GM23248 (cell line): Measurements from ENCODE around the gene ANGEL1. TPM values are rescaled to one million over a fixed set of nuclear protein-coding genes. Genes with fewer than 3 reads are reported as not detected.

Experiments
- DNase-seq: peaks from one replicate; pipeline ENCODE4 v3.0.0-alpha.2; 2015
- H2AFZ ChIP-seq: fragments of 200-600 bp; sonication (generic); 2 replicates; pipeline ENCODE4 v1.6.1; 2016; ENCODE audit warnings: antibody characterized with exemption
- H3F3A ChIP-seq: fragments of 200-600 bp; sonication (generic); 2 replicates; pipeline ENCODE4 v1.6.1; 2016; ENCODE audit warnings: mild to moderate bottlenecking, antibody characterized with exemption, mixed run types; ENCODE audit not compliant: insufficient read depth
- H3K27ac ChIP-seq: fragments of 200-600 bp; sonication (generic); 2 replicates; pipeline ENCODE4 v1.5.1; 2016; ENCODE audit warnings: mild to moderate bottlenecking
- H3K27me3 ChIP-seq: fragments of 200-600 bp; sonication (generic); replicated peaks from 2 replicates; pipeline ENCODE4 v1.6.1; 2016; ENCODE audit warnings: mild to moderate bottlenecking; ENCODE audit not compliant: insufficient read depth
- H3K36me3 ChIP-seq: fragments of 200-600 bp; sonication (generic); 2 replicates; pipeline ENCODE4 v1.6.1; 2016; ENCODE audit warnings: low read depth, mild to moderate bottlenecking
- H3K4me1 ChIP-seq: fragments of 200-600 bp; sonication (generic); 2 replicates; pipeline ENCODE4 v1.6.1; 2016; ENCODE audit warnings: mild to moderate bottlenecking; ENCODE audit not compliant: insufficient read depth
- H3K4me2 ChIP-seq: fragments of 200-600 bp; sonication (generic); one replicate; pipeline ENCODE4 v1.6.1; 2016; ENCODE audit warnings: mild to moderate bottlenecking; ENCODE audit not compliant: unreplicated experiment
- H3K4me3 ChIP-seq: fragments of 200-600 bp; sonication (generic); 2 replicates; pipeline ENCODE4 v1.5.1; 2016; ENCODE audit warnings: mild to moderate bottlenecking
- H3K79me2 ChIP-seq: fragments of 200-600 bp; sonication (generic); 2 replicates; pipeline ENCODE4 v1.6.1; 2016; ENCODE audit warnings: mild to moderate bottlenecking; ENCODE audit not compliant: insufficient read depth
- H3K9ac ChIP-seq: fragments of 200-600 bp; sonication (generic); 2 replicates; pipeline ENCODE4 v1.6.1; 2016; ENCODE audit warnings: mild to moderate bottlenecking
- H3K9me2 ChIP-seq: fragments of 200-600 bp; sonication (generic); 2 replicates; pipeline ENCODE4 v1.6.1; 2016; ENCODE audit warnings: mixed run types, mild to moderate bottlenecking, moderate library complexity; ENCODE audit not compliant: insufficient read depth
- H3K9me3 ChIP-seq: fragments of 200-600 bp; sonication (generic); one replicate; pipeline ENCODE4 v1.6.1; 2017; ENCODE audit warnings: low read depth
- H4K20me1 ChIP-seq: fragments of 200-600 bp; sonication (generic); 2 replicates; pipeline ENCODE4 v1.6.0; 2016; ENCODE audit not compliant: insufficient read depth
- EZH2 ChIP-seq: fragments of 200-600 bp; sonication (generic); IDR thresholded peaks from 2 replicates; pipeline ENCODE4 v1.6.1; 2018; ENCODE audit warnings: antibody characterized with exemption, mild to moderate bottlenecking; ENCODE audit not compliant: insufficient read depth, poor library complexity, severe bottlenecking
- EZH2phosphoT487 ChIP-seq: fragments of 200-600 bp; sonication (generic); IDR thresholded peaks from 2 replicates; pipeline ENCODE4 v1.6.1; 2018; ENCODE audit warnings: antibody characterized with exemption, moderate library complexity, mild to moderate bottlenecking, low read depth; ENCODE audit not compliant: insufficient read depth
- WGBS, 2 experiments: methylation state at CpG; one replicate each; pipeline ENCODE4 v1.1.6; 2015 to 2017; ENCODE audit warnings: low lambda C conversion rate in 2 of 2, low coverage in 1 of 2; ENCODE audit errors: missing lambda C conversion rate in 2 of 2; 5-methylcytosine and 5-hydroxymethylcytosine counted together
- in situ Hi-C: fragments of 300-500 bp; cut with MboI; formaldehyde crosslinking; loops from 2 replicates; pipeline ENCODE4 v1.15.0; 2020
- polyA plus RNA-seq: library from polyadenylated mRNA; unstranded; fragments of >200 nt; fragmentation: Nextera tagmentation; extraction: Ambion mirVana; gene quantifications from 2 replicates; pipeline ENCODE4 v1.2.1, GENCODE V29; 2016
- total RNA-seq: library from RNA; depleted of rRNA; stranded (reverse); fragments of >200 nt; shearing (Covaris generic); gene quantifications from 2 replicates; pipeline ENCODE4 v1.2.3, GENCODE V29; 2014

Gene ANGEL1
- total and polyA plus RNA-seq, 2 experiments from 2014 or later: 4.9 to 7.3 TPM

DNA sequence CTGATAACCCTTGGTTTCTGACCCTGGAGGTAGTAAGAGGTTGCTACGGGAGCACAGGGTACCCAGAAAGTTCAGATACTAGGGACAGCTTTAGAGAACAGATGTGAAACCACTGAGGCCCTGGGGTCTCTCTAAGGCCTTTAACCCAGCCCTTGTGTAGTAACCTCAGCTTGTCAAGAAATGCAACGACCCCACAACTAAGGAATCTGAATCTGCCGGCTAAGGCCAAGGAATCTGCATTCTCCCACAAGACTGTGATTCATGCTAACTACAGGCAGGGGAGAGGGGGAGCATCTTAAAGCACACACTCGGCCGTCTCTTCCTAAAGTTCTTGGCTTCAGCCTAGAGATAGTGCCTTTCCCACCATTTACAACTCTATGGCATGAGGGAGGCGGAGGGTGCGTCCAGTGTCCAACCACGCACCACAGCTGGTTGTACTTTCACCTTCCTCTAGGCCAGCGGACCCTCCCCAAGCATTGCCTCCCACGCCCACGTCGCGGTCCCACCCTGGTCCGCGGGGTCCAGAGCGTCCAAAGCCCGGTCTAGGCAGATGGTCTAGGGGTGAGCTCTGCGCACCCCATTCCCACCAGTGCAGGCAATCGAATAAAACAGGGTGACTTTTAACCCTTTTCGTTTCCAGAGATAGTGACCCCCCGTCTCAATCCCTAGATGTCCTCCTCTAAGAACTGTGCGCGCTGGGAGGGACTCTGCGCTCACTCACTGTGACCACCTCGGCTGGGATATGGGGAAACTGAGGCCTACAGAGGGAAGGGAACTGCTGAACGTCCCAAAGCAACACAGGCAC lies 52.1 kb downstream of the ANGEL1 start:
- peak overlapping the region; percentile 76 for H3K4me3 ChIP-seq
- H3K4me1 ChIP-seq: 0 out of 2 replicates have a peak, but pooled peaks cover 4% of the 10 kb centered on the region
- no peak for DNase-seq
- H3K27ac ChIP-seq: no peak overlapping the region
- no peak for TF ChIP-seq EZH2
- TF ChIP-seq EZH2phosphoT487: no peak
- peak overlapping the region; percentile 54 for H3K9ac ChIP-seq
- no peaks in the 10 kb centered on the region; the same call in 1 of the 2 replicates for H3K27me3 ChIP-seq
- in situ Hi-C loops: no loop called here
- H3K36me3 ChIP-seq: no peaks in the 10 kb centered on the region
- no peaks in the 10 kb centered on the region for H3K9me3 ChIP-seq
- no peaks in the 10 kb centered on the region for H3F3A ChIP-seq
- peak overlapping the region; percentile 97 for H2AFZ ChIP-seq
- peak overlapping the region; percentile 89 for H3K4me2 ChIP-seq
- 40% methylated on average over 25 to 26 of the region's 26 CpGs for WGBS, 2 experiments
- no peaks in the 10 kb centered on the region for H3K79me2 ChIP-seq
- no peaks in the 10 kb centered on the region for H4K20me1 ChIP-seq
- no peaks in the 10 kb centered on the region for H3K9me2 ChIP-seq

DNA sequence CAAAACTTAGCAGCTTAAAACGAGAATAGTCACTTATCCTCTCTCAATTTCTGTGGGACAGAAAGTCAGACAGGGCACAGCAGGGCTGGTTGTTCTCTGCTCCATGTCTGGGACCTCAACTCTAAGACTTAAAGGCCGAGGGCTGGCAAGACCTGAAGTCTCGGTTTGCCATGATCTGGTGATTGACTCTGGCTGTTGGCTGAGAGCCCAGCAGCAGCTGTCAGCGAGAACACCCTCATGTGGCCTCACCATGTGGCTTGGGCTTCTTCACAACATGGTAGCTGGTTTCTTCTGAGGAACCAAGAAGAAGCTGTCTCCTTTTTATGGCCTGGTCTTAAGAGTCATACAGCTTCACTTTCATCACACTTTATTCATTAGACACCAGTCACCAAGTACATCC lies 53.1 kb downstream of the ANGEL1 start:
- H4K20me1 ChIP-seq: no peaks in the 10 kb centered on the region
- no peaks in the 10 kb centered on the region for H3K9me2 ChIP-seq
- in situ Hi-C loops: no loop called here
- no peaks in the 10 kb centered on the region for H3F3A ChIP-seq
- 0 out of 2 replicates have a peak, but pooled peaks cover 4% of the 10 kb centered on the region for H3K4me1 ChIP-seq
- 68 to 71% methylated on average over 4 of the region's 4 CpGs for WGBS, 2 experiments
- H3K27ac ChIP-seq: no peak overlapping the region
- H3K36me3 ChIP-seq: no peaks in the 10 kb centered on the region
- H3K4me3 ChIP-seq: no peak overlapping the region
- no peak for DNase-seq
- no peak overlapping the region for H2AFZ ChIP-seq
- H3K9ac ChIP-seq: no peak overlapping the region
- no peaks in the 10 kb centered on the region for H3K79me2 ChIP-seq
- no peaks in the 10 kb centered on the region for H3K9me3 ChIP-seq
- no peaks in the 10 kb centered on the region; the same call in 1 of the 2 replicates for H3K27me3 ChIP-seq
- no peak for TF ChIP-seq EZH2
- no peak for TF ChIP-seq EZH2phosphoT487
- H3K4me2 ChIP-seq: no peak overlapping the region

DNA sequence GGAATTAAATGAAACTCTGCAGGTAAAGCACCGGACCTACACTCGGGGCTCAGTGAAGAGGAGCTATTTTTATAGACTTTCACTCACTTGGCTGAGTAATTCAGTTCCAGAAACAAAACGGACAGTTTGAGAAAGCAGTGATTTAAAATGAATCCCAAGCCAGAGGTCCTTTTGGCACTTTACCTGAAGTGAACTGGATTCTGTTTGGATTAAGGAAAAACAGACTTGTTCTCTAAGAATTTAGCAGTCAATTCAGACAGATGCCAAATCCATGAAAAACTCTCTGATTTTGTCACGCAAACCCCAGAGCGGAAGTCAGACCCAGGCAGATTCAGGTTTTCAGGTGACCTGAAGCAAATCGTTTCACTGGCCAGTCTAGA lies 56.3 kb downstream of the ANGEL1 start:
- Histone ChIP-seq H3F3A (no peaks in the 10 kb centered on the region), H3K4me1 (0 out of 2 replicates have a peak, but pooled peaks cover 4% of the 10 kb centered on the region), H3K9me2 (no peaks in the 10 kb centered on the region), H3K36me3 (no peaks in the 10 kb centered on the region), H3K27me3 (no peaks in the 10 kb centered on the region; the same call in 1 of the 2 replicates), H3K4me2 (no peak overlapping the region), H3K27ac (no peak overlapping the region), H3K9ac (no peak overlapping the region), H3K9me3 (no peaks in the 10 kb centered on the region), H3K79me2 (no peaks in the 10 kb centered on the region), H3K4me3 (no peak overlapping the region), H2AFZ (no peak overlapping the region), H4K20me1 (no peaks in the 10 kb centered on the region)
- no peak for DNase-seq
- TF ChIP-seq EZH2: no peak
- no peak for TF ChIP-seq EZH2phosphoT487
- in situ Hi-C loops: no loop called here
- 54 to 60% methylated on average over 6 of the region's 6 CpGs for WGBS, 2 experiments

DNA sequence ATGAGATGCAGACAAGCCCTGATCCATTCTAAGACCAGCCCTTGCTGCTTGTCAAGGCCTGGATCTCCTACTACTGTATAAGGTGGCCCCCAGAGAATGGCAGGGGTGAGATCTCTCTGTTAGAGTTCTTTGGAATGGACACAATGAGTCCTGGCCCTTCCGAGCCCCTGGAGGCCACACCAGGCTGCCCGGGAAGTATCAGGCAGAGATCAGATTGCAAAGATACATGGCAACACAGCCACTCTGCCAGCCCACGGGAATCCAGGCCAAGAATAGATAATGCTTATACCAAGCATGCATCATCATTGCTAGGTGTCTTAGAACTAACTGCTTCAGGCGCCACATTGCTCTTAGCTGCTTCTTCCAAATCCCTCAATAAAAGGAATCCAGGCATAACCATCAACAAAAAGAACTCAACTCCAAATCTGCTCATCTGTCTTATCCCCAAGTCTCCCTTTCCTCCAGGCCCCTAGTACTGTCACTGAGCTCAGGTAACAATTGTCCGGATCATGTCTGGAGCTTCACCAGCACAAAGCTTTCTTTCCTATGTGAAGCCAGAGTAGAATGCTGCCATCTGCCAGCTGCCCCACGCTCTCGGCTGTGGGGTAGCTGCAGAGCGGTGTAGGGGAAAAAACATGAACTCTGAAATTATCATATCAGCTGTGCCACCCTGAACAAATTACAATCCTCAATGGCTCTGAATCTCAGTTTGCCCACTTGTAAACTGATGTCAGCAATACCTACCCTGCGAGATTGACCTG lies 56.9 kb downstream of the ANGEL1 start:
- Histone ChIP-seq H3K4me3 (no peak overlapping the region), H3K79me2 (no peaks in the 10 kb centered on the region), H3K9me3 (no peaks in the 10 kb centered on the region), H3F3A (no peaks in the 10 kb centered on the region), H4K20me1 (no peaks in the 10 kb centered on the region), H3K9me2 (no peaks in the 10 kb centered on the region), H3K4me2 (no peak overlapping the region), H3K4me1 (0 out of 2 replicates have a peak, but pooled peaks cover 1% of the 10 kb centered on the region), H3K9ac (no peak overlapping the region), H3K27me3 (no peaks in the 10 kb centered on the region; the same call in 1 of the 2 replicates), H3K36me3 (no peaks in the 10 kb centered on the region), H2AFZ (no peak overlapping the region), H3K27ac (no peak overlapping the region)
- DNase-seq: no peak
- no peak for TF ChIP-seq EZH2phosphoT487
- TF ChIP-seq EZH2: no peak
- 57 to 63% methylated on average over 9 of the region's 9 CpGs for WGBS, 2 experiments
- in situ Hi-C loops: no loop called here
